Mesenchymal stem cell (in vitro differentiated cells and primary cell): ENCODE measurements around the gene NOBOX.
"Not testable (repeated sequence)": the region's sequence is repeated elsewhere in the genome, so short reads cannot be mapped to it uniquely, and the experiment has no call there.

Experiments
- DNase-seq: peaks from one replicate; pipeline ENCODE4 v3.0.0-alpha.2; 2013
- H2AFZ ChIP-seq: one replicate; pipeline ENCODE4 v1.6.1; 2013; ENCODE audit warnings: low read depth, mild to moderate bottlenecking, control low read depth, inconsistent platforms, low read length, moderate library complexity
- H2AK5ac ChIP-seq: 2 replicates; pipeline ENCODE4 v1.6.1; 2013; ENCODE audit warnings: low read length, moderate library complexity, mild to moderate bottlenecking, inconsistent platforms; ENCODE audit not compliant: severe bottlenecking
- H2BK120ac ChIP-seq: one replicate; pipeline ENCODE4 v1.6.1; 2013; ENCODE audit warnings: low read depth, mild to moderate bottlenecking, inconsistent platforms, low read length, moderate library complexity
- H2BK12ac ChIP-seq, 2 experiments: one replicate each; pipeline ENCODE4 v1.6.1; 2013; ENCODE audit warnings: inconsistent platforms in 2 of 2, low read length in 2 of 2, mild to moderate bottlenecking in 2 of 2, moderate library complexity in 2 of 2, control low read depth in 1 of 2
- H2BK15ac ChIP-seq: one replicate; pipeline ENCODE4 v1.6.1; 2013; ENCODE audit warnings: mild to moderate bottlenecking, low read depth, inconsistent platforms; ENCODE audit not compliant: poor library complexity, severe bottlenecking
- H2BK5ac ChIP-seq: 2 replicates; pipeline ENCODE4 v1.6.1; 2013; ENCODE audit warnings: low read depth, mild to moderate bottlenecking, low read length, control low read depth, inconsistent platforms; ENCODE audit not compliant: poor library complexity, severe bottlenecking
- H3K14ac ChIP-seq, 2 experiments: one replicate each; pipeline ENCODE4 v1.6.1; 2013; ENCODE audit warnings: inconsistent platforms in 2 of 2, low read length in 2 of 2, control low read depth in 1 of 2, mild to moderate bottlenecking in 1 of 2, moderate library complexity in 1 of 2
- H3K18ac ChIP-seq, 2 experiments: one replicate each; pipeline ENCODE4 v1.6.1; 2013; ENCODE audit warnings: inconsistent platforms in 2 of 2, low read length in 2 of 2, control low read depth in 1 of 2, low read depth in 1 of 2, mild to moderate bottlenecking in 1 of 2
- H3K23ac ChIP-seq, 2 experiments: one replicate each; pipeline ENCODE4 v1.6.1; 2013; ENCODE audit warnings: inconsistent platforms in 2 of 2, low read length in 2 of 2, mild to moderate bottlenecking in 2 of 2, moderate library complexity in 2 of 2, control low read depth in 1 of 2
- H3K27ac ChIP-seq: 2 replicates; pipeline ENCODE4 v1.5.1; 2013; ENCODE audit warnings: mild to moderate bottlenecking, moderate library complexity, low read length, control low read depth, inconsistent platforms; ENCODE audit not compliant: poor library complexity, severe bottlenecking
- H3K27me3 ChIP-seq, 2 experiments: 2 replicates each; pipeline versions ENCODE4 v1.6.1 to v1.7.0; 2013; ENCODE audit warnings: low read length in 2 of 2, mild to moderate bottlenecking in 2 of 2, moderate library complexity in 2 of 2, control low read depth in 1 of 2, inconsistent platforms in 1 of 2; ENCODE audit not compliant: control insufficient read depth in 1 of 2, insufficient read depth in 1 of 2
- H3K36me3 ChIP-seq, 2 experiments: 2 replicates each; pipeline versions ENCODE4 v1.6.1 to v1.7.0; 2013; ENCODE audit warnings: low read length in 2 of 2, control low read depth in 1 of 2, inconsistent platforms in 1 of 2, low read depth in 1 of 2, mild to moderate bottlenecking in 1 of 2; ENCODE audit not compliant: insufficient read depth in 2 of 2, control insufficient read depth in 1 of 2
- H3K4ac ChIP-seq, 2 experiments: one replicate each; pipeline ENCODE4 v1.6.1; 2013; ENCODE audit warnings: inconsistent platforms in 2 of 2, low read length in 2 of 2, mild to moderate bottlenecking in 2 of 2, moderate library complexity in 2 of 2, control low read depth in 1 of 2, low read depth in 1 of 2
- H3K4me1 ChIP-seq: 2 replicates; pipeline ENCODE4 v1.6.1; 2013; ENCODE audit warnings: low read depth, low read length, control low read depth; ENCODE audit not compliant: control insufficient read depth, insufficient read depth
- H3K4me2 ChIP-seq: 2 replicates; pipeline ENCODE4 v1.6.1; 2013; ENCODE audit warnings: low read length, mild to moderate bottlenecking, inconsistent platforms; ENCODE audit not compliant: poor library complexity, severe bottlenecking
- H3K4me3 ChIP-seq, 2 experiments: 2 replicates each; pipeline versions ENCODE4 v1.5.1 to v1.7.0; 2013; ENCODE audit warnings: low read length in 2 of 2, mild to moderate bottlenecking in 2 of 2, control low read depth in 1 of 2, low read depth in 1 of 2; ENCODE audit not compliant: insufficient read depth in 1 of 2
- H3K79me1 ChIP-seq: replicated peaks from 2 replicates; pipeline ENCODE4 v1.6.1; 2013; ENCODE audit warnings: mild to moderate bottlenecking, control low read depth, low read length, inconsistent platforms; ENCODE audit not compliant: poor library complexity, severe bottlenecking
- H3K9ac ChIP-seq: 2 replicates; pipeline ENCODE4 v1.7.0; 2013; ENCODE audit warnings: mild to moderate bottlenecking, low read length, moderate library complexity
- H3K9me3 ChIP-seq: 2 replicates; pipeline ENCODE4 v1.7.0; 2013; ENCODE audit warnings: mild to moderate bottlenecking, low read length; ENCODE audit not compliant: control insufficient read depth
- H4K8ac ChIP-seq: one replicate; pipeline ENCODE4 v1.6.1; 2013; ENCODE audit warnings: inconsistent platforms, mild to moderate bottlenecking, low read length, moderate library complexity
- H4K91ac ChIP-seq: one replicate; pipeline ENCODE4 v1.6.1; 2013; ENCODE audit warnings: mild to moderate bottlenecking, low read length, inconsistent platforms
- WGBS: methylation state at CpG from one replicate; pipeline ENCODE4 v1.1.7; 2013; ENCODE audit warnings: mixed read lengths; 5-methylcytosine and 5-hydroxymethylcytosine counted together

Gene NOBOX

GRCh38 chr7:144369221-144369620 lies 34.3 kb downstream of the NOBOX start:
- H2BK12ac ChIP-seq, DNase-seq, H2AFZ ChIP-seq, H2BK15ac ChIP-seq, H3K23ac ChIP-seq, H3K79me1 ChIP-seq, H3K18ac ChIP-seq, H3K36me3 ChIP-seq, H3K9me3 ChIP-seq, H3K14ac ChIP-seq, H3K27me3 ChIP-seq, H4K8ac ChIP-seq, H3K4me3 ChIP-seq, H3K4me1 ChIP-seq, H4K91ac ChIP-seq, H2BK5ac ChIP-seq, H3K27ac ChIP-seq, H3K4me2 ChIP-seq, H3K9ac ChIP-seq, H2BK120ac ChIP-seq, H2AK5ac ChIP-seq, H3K4ac ChIP-seq: not testable (repeated sequence)
- WGBS: 100% methylated on average over 3 of the region's 7 CpGs

DNA sequence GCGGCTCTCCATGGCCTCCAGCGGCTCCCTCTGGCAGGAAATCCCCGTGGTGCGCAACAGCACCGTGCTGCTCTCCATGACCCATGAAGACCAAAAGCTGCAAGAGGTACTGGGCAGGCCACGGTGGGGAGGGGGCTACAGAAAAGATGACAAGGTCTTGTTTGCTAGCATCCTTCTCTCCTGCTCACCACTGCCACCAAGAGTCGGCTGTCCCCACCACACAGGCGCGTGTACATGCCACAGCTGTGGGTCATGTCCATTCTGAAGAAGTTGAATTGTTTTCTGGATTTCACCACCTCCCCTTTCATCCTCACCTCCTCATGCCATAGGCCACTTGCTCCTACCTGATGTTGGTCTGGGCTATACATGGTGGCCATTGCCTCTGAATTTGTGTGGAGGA lies 36.2 kb downstream of the NOBOX start:
- H2AFZ ChIP-seq, H3K27ac ChIP-seq, H2BK5ac ChIP-seq, H3K79me1 ChIP-seq, H3K36me3 ChIP-seq, H3K9ac ChIP-seq, H2BK15ac ChIP-seq, H3K18ac ChIP-seq, H4K8ac ChIP-seq, H2AK5ac ChIP-seq, H3K9me3 ChIP-seq, H2BK12ac ChIP-seq, H3K27me3 ChIP-seq, H3K23ac ChIP-seq, H3K14ac ChIP-seq, H2BK120ac ChIP-seq, DNase-seq, H3K4me3 ChIP-seq, H3K4me1 ChIP-seq, H4K91ac ChIP-seq, H3K4ac ChIP-seq, H3K4me2 ChIP-seq: not testable (repeated sequence)
- WGBS: no CpG with 5 or more reads among the region's 9 CpGs

DNA sequence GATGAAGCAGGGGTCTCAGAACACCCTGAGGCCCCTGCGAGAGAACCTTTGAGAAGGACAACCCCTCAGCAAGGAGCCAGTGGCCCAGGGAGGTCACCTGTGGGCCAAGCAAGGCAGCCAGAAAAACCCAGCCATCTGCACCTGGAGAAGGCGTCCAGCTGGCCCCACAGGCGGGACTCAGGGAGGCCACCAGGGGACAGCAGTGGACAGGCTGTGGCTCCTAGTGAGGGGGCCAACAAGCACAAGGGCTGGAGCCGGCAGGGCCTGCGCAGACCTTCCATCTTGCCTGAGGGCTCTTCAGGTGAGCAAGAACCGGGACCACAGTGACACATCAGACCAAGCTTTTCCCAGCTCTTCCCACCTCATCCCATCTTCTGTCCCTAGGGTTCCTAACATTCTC lies 38.0 kb downstream of the NOBOX start:
- H2BK5ac ChIP-seq, H3K27ac ChIP-seq, H2AK5ac ChIP-seq, H3K9me3 ChIP-seq, H3K36me3 ChIP-seq, H3K79me1 ChIP-seq, H3K18ac ChIP-seq, H2BK12ac ChIP-seq, H3K4me2 ChIP-seq, H3K4me3 ChIP-seq, H3K23ac ChIP-seq, H3K4ac ChIP-seq, H4K91ac ChIP-seq, H3K27me3 ChIP-seq, H2AFZ ChIP-seq, DNase-seq, H3K14ac ChIP-seq, H3K9ac ChIP-seq, H4K8ac ChIP-seq, H3K4me1 ChIP-seq, H2BK15ac ChIP-seq, H2BK120ac ChIP-seq: not testable (repeated sequence)
- no CpG with 5 or more reads among the region's 6 CpGs for WGBS

GRCh38 chr7:144362061-144362460 lies 41.4 kb downstream of the NOBOX start:
- not testable (repeated sequence) for H3K23ac ChIP-seq, H4K8ac ChIP-seq, H3K9me3 ChIP-seq, H4K91ac ChIP-seq, DNase-seq, H3K4me3 ChIP-seq, H3K4me1 ChIP-seq, H2BK12ac ChIP-seq, H2BK5ac ChIP-seq, H3K79me1 ChIP-seq, H2BK15ac ChIP-seq, H2BK120ac ChIP-seq, H3K27ac ChIP-seq, H3K14ac ChIP-seq, H3K9ac ChIP-seq, H3K4me2 ChIP-seq, H3K18ac ChIP-seq, H3K36me3 ChIP-seq, H2AK5ac ChIP-seq, H2AFZ ChIP-seq, H3K4ac ChIP-seq, H3K27me3 ChIP-seq
- no CpG with 5 or more reads among the region's 3 CpGs for WGBS
